Pulmonary artery endothelial cell (primary cell): ENCODE data around the gene PDE5A. TPM values are rescaled to one million over a fixed set of nuclear protein-coding genes. Genes with fewer than 3 reads are reported as not detected.
A peak's percentile ranks its signal among the peaks of the same experiment; 100 is the strongest.
"Not testable (repeated sequence)": the region's sequence is repeated elsewhere in the genome, so short reads cannot be mapped to it uniquely, and the experiment has no call there.

Experiments
- DNase-seq: peaks from one replicate; pipeline ENCODE4 v3.0.0-alpha.2; 2011; ENCODE audit warnings: low read depth, low spot score
- total RNA-seq: library from RNA; depleted of rRNA; stranded (reverse); fragments of >200 nt; gene quantifications from 2 replicates; pipeline ENCODE4 v1.2.3, GENCODE V29; 2014

PDE5A gene
- total RNA-seq, 1 donor from 2014 or later: 6.4 TPM

DNA sequence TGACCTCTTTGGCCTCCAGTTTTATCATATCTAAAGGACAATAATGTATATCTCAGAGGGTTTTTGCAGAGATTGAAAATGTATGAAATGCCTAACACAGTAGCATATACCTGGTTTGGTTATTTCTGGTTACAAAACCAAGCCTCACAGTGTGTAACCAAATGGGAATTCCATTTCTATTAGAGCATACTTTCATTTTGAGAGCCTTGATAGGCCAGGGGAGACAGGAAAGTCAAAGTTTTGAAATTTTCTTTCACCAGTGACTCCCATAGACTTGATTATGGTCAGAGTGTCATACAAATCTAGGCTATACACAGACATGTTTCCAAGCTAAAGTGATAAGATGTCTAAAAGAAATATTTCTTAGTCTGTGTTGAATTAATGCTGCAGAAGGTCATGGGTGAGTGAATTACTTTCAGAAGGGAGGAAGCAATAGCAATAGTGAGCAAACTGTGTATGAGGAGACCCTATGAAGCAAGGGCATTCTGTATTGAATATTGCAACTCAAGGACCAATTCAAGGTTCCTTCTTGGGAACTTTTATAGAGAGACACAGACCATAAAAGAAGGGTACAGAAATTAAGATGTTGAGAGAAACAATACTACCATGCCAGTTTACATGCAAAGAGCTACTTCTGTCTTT lies 151.1 kb downstream of the PDE5A start:
- DNase-seq: no peak

DNA sequence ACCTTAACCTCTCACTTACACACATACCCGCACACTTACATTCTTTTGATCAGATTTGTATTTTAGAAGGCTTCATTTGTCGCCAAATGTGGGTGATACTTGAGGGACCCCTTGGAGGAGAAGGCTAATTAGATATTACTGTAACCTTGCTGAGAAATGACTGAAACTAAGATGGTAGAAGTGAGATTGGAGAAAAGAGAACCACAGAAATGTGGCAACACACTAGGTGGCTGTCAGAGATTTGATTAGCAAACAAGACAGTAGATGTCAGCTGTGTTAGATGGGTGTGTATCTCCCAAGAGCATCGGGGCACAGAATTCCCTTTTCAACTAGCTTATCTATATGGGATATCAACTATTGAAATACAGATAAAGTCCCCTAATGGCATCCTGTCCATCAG lies 157.3 kb downstream of the PDE5A start:
- DNase-seq: no peak

DNA sequence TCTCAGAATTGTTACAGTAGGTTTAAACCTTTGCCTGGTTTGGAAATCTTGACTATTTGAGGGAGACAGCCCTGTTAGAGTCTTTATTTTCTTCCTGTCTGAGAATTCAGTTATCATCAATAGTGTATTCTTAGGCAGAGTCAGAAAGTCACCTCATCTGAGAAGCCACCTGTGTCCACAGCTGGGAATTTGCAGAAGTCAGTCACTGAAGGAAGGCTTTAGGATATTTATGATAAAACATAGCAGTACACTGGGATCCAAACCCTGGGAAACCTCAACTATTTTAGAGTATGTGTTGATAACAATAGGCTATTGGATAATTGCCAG lies 157.9 kb downstream of the PDE5A start:
- DNase-seq: not testable (repeated sequence)

DNA sequence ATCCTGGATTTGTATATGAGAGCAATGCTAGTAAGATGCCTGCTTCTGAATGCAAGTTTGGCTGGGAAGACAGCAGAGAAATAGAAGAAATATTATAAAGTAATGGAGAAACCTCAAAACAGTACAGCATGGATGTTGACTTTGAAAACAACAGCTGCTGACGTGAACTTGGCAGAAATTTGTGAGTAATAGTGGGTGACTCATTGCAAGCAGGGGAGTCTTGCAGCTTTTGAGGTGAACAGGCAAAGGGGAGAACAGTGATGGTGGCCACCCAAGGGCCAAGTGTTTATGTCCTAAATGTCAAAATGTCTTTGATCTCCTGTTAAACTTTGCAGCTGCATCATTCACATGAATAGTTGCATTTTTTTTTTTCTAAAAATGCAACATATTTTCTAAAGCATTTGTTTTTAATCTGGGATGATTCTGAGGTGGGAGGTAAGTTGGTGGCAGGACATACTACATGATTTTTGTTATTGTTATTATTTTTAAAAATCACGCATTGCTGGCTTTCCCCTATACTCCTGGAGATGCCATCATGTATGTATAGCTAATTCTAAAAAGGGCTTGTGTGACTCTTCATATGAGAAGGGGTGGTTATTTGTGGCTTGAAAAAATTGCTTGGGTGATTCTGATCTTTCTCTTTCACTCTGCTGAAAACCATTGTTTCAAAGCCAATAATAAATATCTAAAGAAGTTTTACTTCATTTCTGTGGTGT lies 158.4 kb downstream of the PDE5A start:
- not testable (repeated sequence) for DNase-seq

DNA sequence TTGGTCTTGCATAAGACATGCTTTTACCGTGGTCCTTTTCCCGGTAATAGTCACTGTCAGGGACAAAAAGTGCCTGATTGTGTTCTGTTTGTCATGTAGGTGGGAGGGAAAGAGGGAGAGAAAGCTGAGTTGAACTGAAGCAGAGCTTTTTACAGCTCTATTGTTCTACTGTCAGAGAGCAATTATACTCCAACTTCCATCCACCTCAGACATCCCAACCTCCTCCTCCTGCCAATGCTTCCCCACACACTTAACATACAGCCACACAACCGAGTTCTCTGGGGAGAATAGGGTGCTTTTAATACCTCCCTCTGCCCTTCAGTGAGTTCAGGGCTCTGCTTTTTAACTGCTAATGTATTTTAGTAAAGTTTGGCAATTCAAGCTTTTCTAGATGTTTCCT lies 159.6 kb downstream of the PDE5A start:
- DNase-seq: not testable (repeated sequence)

DNA sequence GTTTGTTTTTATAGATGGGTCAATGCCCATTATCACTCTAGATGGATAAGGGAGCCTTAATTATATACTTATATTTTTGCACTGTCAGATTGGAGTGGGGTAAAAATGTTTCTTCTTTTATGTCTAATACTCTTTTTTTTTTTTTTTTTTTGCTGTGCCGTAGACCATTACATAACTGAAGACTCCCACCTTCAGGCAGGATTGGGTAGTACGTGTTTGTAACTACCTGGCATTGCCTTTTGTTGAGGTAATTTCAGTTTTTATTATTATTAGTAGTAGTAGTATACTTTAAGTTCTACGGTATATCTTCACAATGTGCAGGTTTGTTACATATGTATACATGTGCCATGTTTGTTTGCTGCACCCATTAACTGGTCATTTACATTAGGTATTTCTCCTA lies 165.9 kb downstream of the PDE5A start:
- DNase-seq: not testable (repeated sequence)

DNA sequence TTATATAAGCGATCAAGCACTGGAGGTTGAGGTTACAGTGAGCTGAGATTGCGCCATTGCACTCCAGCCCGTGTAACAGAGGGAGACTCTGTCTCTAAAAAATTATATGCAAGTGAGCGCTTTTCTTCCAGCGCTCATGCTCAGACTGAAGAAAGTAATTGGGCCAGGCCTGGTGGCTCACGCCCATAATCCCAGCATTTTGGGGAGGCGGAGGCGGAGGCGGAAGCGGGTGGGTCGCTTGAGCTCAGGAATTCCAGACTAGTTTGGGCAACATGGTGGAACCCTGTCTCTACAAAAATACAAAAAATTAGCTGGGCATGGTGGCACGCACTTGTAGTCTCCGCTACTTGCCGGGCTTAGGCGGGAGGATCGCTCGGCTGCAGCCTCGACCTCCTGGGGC lies 172.9 kb downstream of the PDE5A start:
- DNase-seq: not testable (repeated sequence)

DNA sequence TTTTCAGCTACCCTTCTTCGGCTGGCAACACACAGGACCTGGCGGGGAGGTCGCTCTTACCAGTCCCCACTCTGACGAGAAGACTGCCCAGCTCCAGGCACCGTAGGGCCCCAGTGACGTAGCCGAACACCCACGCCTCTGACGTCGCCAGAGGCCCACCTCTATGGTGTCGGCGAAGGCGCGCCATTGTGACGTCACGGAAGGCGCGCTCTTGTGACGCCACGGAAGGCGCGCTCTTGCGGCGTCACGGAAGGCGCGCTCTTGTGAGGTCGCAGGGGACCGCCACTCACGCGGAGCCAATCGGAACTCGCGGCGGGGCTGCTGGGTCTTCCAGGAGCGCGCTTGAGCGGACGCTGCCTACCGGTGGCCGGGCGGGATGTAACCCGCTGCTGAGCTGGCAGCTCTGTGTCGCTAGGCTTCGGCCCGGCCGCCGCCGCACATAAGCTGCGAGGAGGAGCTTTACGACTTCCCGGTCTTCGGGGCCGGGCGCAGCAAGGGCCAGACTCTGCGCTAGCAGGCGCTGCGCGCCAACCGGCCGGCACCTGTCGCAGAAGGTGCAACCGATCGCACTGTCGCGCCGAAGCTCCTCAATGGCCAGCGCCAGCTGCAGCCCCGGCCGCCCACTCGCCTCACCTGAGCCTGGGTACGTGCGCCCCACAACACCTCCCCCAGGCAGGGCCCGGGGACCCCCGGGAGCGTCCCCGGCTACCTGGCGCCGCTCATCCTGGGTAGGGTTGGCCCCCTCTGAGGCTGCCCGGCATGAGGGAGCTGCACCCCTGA lies 173.9 kb downstream of the PDE5A start:
- peak; percentile 94 for DNase-seq

DNA sequence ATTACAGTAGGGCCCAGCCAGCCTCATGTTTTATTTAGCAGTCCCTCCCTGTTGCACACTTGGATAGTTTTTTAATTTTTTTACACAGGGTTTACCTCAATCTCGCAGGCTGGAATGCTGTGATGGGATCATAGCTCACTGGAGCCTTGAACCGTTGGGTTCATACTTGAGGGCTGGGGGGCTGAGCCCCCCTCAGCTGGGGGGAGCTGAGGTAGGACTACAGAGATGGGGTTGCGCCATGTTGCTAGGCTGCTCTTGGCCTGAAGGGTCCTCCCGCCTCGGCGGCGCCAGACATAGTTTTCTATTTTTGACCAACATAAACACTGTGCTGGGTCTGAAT lies 174.5 kb downstream of the PDE5A start:
- not testable (repeated sequence) for DNase-seq

DNA sequence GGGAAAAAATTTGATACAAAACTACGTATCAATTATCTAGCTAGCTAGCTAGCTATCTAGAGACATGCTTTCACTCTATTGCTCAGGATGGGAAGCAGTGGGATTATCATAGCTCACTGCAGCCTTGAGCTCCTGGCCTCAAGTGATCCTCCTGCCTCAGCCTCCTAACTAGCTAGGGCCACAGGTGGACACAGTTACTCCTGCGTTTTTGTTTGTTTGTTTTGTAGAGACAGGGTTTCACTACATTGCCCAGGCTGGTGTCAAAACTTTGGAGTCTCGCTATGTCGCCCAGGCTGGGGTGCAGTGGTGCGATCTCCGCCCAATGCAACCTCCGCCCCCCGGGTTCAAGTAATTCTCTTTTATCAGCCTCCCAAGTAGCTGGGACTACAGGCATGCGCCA lies 175.3 kb downstream of the PDE5A start:
- DNase-seq: not testable (repeated sequence)

DNA sequence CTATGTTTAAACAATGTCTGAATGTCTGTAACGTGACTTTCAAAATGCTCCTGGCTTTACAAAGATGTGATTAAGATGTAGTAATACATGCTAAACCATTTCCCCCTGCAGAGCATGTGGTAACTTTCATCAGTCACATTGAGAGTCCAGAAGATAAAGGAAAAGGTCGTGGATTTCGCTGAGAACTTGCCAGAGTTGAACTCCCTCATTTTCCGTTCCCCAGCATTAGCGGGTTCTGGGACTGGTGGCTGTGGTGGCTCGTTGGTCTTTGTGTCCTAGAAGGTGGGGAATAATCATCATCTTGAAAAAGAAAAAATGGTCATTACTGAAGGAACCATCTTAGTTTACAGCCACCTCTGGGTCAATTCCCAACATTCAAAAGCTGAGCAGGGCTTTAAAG lies 178.8 kb downstream of the PDE5A start:
- DNase-seq: not testable (repeated sequence)
